Measurements from ENCODE around the gene FAM13C.

DNA sequence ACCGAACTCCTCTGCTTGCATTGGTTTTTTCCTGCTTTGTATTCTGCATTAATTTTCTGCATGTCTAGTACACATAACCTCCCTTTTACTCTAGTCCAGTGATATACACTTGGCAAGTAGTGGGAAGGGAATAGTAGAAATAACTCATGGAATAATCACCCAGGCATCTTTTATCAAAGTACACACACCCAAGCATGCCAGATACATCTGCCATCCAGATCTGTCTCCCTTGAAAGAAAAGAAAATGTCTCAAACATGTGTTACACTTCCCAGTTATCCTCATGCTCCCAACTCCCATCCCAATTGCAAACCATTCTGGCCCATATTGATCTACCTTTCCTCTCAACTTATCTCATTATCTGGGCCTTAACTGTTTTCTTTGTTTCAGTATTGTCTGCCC, 106.9 kb downstream of the FAM13C start:
- TF ChIP-seq EP300 (IDR thresholded peaks at IDR 0.05; ENCODE audit: borderline replicate concordance): no peak
- TF ChIP-seq, protein P1, sequence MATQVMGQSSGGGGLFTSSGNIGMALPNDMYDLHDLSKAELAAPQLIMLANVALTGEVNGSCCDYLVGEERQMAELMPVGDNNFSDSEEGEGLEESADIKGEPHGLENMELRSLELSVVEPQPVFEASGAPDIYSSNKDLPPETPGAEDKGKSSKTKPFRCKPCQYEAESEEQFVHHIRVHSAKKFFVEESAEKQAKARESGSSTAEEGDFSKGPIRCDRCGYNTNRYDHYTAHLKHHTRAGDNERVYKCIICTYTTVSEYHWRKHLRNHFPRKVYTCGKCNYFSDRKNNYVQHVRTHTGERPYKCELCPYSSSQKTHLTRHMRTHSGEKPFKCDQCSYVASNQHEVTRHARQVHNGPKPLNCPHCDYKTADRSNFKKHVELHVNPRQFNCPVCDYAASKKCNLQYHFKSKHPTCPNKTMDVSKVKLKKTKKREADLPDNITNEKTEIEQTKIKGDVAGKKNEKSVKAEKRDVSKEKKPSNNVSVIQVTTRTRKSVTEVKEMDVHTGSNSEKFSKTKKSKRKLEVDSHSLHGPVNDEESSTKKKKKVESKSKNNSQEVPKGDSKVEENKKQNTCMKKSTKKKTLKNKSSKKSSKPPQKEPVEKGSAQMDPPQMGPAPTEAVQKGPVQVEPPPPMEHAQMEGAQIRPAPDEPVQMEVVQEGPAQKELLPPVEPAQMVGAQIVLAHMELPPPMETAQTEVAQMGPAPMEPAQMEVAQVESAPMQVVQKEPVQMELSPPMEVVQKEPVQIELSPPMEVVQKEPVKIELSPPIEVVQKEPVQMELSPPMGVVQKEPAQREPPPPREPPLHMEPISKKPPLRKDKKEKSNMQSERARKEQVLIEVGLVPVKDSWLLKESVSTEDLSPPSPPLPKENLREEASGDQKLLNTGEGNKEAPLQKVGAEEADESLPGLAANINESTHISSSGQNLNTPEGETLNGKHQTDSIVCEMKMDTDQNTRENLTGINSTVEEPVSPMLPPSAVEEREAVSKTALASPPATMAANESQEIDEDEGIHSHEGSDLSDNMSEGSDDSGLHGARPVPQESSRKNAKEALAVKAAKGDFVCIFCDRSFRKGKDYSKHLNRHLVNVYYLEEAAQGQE (IDR thresholded peaks at IDR 0.05; ENCODE audit: low read depth): no peak
- no peak for TF ChIP-seq TCF12 (IDR thresholded peaks at IDR 0.05; ENCODE audit: low read depth)
- no peak for TF ChIP-seq RAD21 (IDR thresholded peaks at IDR 0.05; ENCODE audit: low read depth)
- TF ChIP-seq ZBTB7A (IDR thresholded peaks at IDR 0.05; ENCODE audit: low read depth): no peak
- TF ChIP-seq FOXM1 (IDR thresholded peaks at IDR 0.05; ENCODE audit: borderline replicate concordance, low read depth): no peak
- no peak for TF ChIP-seq USF1 (IDR thresholded peaks at IDR 0.05)

All from Ishikawa (cell line).